Activated CD8-positive, alpha-beta memory T cell treated with anti-CD3 and anti-CD28 coated beads, Interleukin-2, amount 10 ng/mL, durations not matched to agents 7 days and 5 days (primary cell): ENCODE results near the gene RAB7A. TPM values are rescaled to one million over a fixed set of nuclear protein-coding genes. Genes with fewer than 3 reads are reported as not detected.
"Not testable (repeated sequence)": the region's sequence is repeated elsewhere in the genome, so short reads cannot be mapped to it uniquely, and the experiment has no call there.

Experiments
- ATAC-seq: fragments of 150-1000 bp; cut with Tn5 transposase; one replicate; pipeline ENCODE4 v1.10.0; 2021; ENCODE audit warnings: moderate library complexity
- CTCF ChIA-PET: fragments of 350-600 bp; sonication (Branson Sonifier 250); formaldehyde crosslinking; loops from one replicate; lab custom pipeline; 2021; ENCODE audit warnings: antibody characterized with exemption; lab: Charles Lee
- DNase-seq: peaks from one replicate; pipeline ENCODE4 v3.0.0-alpha.2; 2020
- H3K27ac Mint-ChIP-seq: one replicate; pipeline ENCODE4 v1.8.0; 2021; ENCODE audit warnings: mild to moderate bottlenecking, mixed read lengths
- H3K27me3 Mint-ChIP-seq: one replicate; pipeline ENCODE4 v1.8.0; 2021; ENCODE audit warnings: mixed read lengths
- H3K36me3 Mint-ChIP-seq: one replicate; pipeline ENCODE4 v1.8.0; 2021; ENCODE audit warnings: mild to moderate bottlenecking, mixed read lengths
- H3K4me1 Mint-ChIP-seq: one replicate; pipeline ENCODE4 v1.8.0; 2021; ENCODE audit warnings: mixed read lengths
- H3K4me3 Mint-ChIP-seq: one replicate; pipeline ENCODE4 v1.8.0; 2021; ENCODE audit warnings: mild to moderate bottlenecking, moderate library complexity, mixed read lengths
- H3K9me3 Mint-ChIP-seq: one replicate; pipeline ENCODE4 v1.8.0; 2022; ENCODE audit warnings: low read depth, mixed read lengths
- total RNA-seq, 2 experiments: library from RNA; stranded (reverse); gene quantifications; one replicate each; pipeline ENCODE4 v1.2.3, GENCODE V29; 2021

Gene RAB7A
- total RNA-seq, 2 experiments from 2014 or later: 184 to 238 TPM

DNA sequence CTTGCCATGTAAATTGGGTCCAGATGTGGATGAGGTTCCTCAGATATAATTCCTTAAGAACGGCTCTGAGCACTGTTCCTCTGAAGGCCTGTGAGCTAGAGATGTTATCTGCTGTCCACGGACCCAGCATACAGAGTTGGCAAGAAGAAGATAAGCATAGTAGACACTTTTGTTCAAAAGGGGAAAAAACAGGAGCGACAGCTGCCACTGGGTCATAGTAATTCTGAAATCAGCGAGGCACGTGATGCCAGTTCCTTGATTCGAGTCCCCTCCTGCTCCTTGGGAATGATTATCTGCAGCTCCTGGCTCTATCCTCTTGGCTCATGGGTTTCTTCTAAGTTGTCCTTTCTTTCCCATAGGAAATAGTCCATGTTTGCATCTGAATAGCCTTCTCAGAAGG, 2.5 kb upstream of the RAB7A start:
- H3K27ac Mint-ChIP-seq: no peak overlapping the region
- CTCF ChIA-PET: interaction anchor here (0.9 kb wide), 1 partner anchor 16 kb away, joined by 3 read pairs; no protein-coding TSS in a partner anchor
- DNase-seq: no peak
- peaks cover 17% of the 10 kb centered on the region for H3K36me3 Mint-ChIP-seq
- H3K4me1 Mint-ChIP-seq: peaks cover 26% of the 10 kb centered on the region
- no peaks in the 10 kb centered on the region for H3K9me3 Mint-ChIP-seq
- H3K4me3 Mint-ChIP-seq: no peak overlapping the region
- H3K27me3 Mint-ChIP-seq: peaks cover 9% of the 10 kb centered on the region
- ATAC-seq: no peak

DNA sequence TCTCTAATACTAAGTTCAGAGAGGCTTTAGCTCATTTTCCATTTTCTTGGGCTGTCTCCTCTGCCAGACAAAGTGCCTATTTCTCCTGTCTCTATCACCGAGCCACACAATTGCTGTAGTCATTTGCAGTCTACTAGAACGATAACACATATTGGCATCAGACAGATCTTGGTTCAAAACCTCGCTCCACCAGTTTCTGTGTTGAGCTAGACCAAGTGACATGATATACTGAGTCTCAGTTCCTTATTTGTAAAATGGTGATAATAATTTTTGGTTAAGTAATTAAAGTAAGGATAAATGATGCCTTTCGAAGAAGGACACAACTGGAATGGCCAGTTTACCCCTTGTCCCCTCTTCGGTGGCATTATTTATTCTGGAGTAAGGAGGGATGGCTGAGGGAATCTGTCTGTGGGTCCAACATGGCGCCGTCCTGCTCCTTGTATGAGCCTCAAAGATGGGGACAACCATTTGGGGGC, 398 bp upstream of the RAB7A start:
- Mint-ChIP-seq H3K4me1 (peaks cover 41% of the 10 kb centered on the region), H3K4me3 (peak overlapping the region; percentile 82), H3K36me3 (peaks cover 24% of the 10 kb centered on the region), H3K9me3 (no peaks in the 10 kb centered on the region), H3K27me3 (peaks cover 9% of the 10 kb centered on the region), H3K27ac (peak overlapping the region; percentile 85)
- DNase-seq (no peak), ATAC-seq (no peak)
- CTCF ChIA-PET: interaction anchor here (0.8 to 1.9 kb wide), 7 partner anchors 9 to 116 kb away, joined by 3 to 8 read pairs (median 4); no protein-coding TSS in a partner anchor

DNA sequence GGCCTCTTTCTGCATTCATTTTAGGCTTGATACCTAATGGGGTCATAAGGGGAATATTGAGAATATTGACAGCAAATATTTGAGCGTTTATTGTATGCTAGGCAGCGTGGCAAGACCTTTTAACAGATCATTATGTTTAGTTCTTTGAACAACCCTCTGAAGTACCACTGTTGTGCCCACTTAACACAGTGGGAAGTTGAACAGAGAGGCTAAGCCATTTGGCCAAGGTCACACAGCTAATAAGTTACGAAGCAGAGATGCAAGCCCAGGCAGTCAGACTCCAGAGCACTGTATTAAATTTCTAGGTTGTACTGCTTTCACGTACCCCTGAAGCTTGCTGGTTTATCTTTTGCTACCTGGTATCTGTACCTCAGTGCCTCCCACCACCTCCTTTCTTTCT, 1.1 kb downstream of the RAB7A start:
- peaks cover 26% of the 10 kb centered on the region for H3K36me3 Mint-ChIP-seq
- H3K4me3 Mint-ChIP-seq: peak overlapping the region; percentile 82
- peaks cover 51% of the 10 kb centered on the region for H3K4me1 Mint-ChIP-seq
- H3K9me3 Mint-ChIP-seq: no peaks in the 10 kb centered on the region
- CTCF ChIA-PET: interaction anchor here (0.8 to 1.3 kb wide), 4 partner anchors 27 to 119 kb away, joined by 3 to 5 read pairs (median 4); no protein-coding TSS in a partner anchor
- H3K27ac Mint-ChIP-seq: peak overlapping the region; percentile 87
- ATAC-seq (no peak), DNase-seq (no peak)
- no peaks in the 10 kb centered on the region for H3K27me3 Mint-ChIP-seq

DNA sequence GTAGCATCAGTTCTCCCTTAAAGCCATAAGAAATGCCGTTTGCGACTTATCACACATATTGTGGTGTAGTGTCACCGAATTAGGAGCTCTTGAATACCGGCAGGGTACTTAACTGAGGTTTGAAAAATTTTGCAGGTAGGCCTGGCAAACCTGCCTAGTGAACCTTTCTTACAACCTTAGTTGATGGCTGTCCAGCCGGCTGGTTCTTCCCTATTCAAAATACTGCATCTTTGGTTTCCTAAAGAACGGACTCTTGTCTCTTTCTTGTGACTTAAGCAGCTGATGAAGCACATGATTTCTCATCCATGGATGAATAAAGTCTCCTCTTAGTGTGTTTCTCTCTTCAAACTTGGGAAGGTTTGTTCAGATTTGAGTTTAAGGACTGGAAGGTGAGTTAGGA, 1.5 kb downstream of the RAB7A start:
- Mint-ChIP-seq H3K4me3 (peak overlapping the region; percentile 82), H3K9me3 (no peaks in the 10 kb centered on the region), H3K4me1 (peaks cover 53% of the 10 kb centered on the region), H3K27me3 (no peaks in the 10 kb centered on the region), H3K36me3 (peaks cover 28% of the 10 kb centered on the region), H3K27ac (peak overlapping the region; percentile 26)
- CTCF ChIA-PET: interaction anchor here (0.8 to 1.2 kb wide), 4 partner anchors 27 to 118 kb away, joined by 3 to 4 read pairs (median 3); no protein-coding TSS in a partner anchor
- DNase-seq: no peak
- no peak for ATAC-seq

- Mint-ChIP-seq H3K27me3 (no peaks in the 10 kb centered on the region), H3K27ac (no peak overlapping the region), H3K4me1 (peaks cover 57% of the 10 kb centered on the region), H3K36me3 (peaks cover 31% of the 10 kb centered on the region), H3K4me3 (peak overlapping the region; percentile 82), H3K9me3 (no peaks in the 10 kb centered on the region)
- ATAC-seq (no peak), DNase-seq (no peak)
- CTCF ChIA-PET: interaction anchor here (0.8 to 1.2 kb wide), 3 partner anchors 26 to 118 kb away, joined by 3 to 4 read pairs (median 3); no protein-coding TSS in a partner anchor
Observed at GRCh38 chr3:128727996-128728395, 2.0 kb downstream of the RAB7A start.

- H3K27ac Mint-ChIP-seq, H3K4me3 Mint-ChIP-seq, DNase-seq, H3K9me3 Mint-ChIP-seq, ATAC-seq, H3K27me3 Mint-ChIP-seq: not testable (repeated sequence)
- Mint-ChIP-seq H3K4me1 (peaks cover 60% of the 10 kb centered on the region), H3K36me3 (peaks cover 34% of the 10 kb centered on the region)
- CTCF ChIA-PET: interaction anchor here (1.1 kb wide), 1 partner anchor 61 kb away, joined by 3 read pairs; no protein-coding TSS in a partner anchor
Observed at GRCh38 chr3:128728521-128728920, 2.5 kb downstream of the RAB7A start.

DNA sequence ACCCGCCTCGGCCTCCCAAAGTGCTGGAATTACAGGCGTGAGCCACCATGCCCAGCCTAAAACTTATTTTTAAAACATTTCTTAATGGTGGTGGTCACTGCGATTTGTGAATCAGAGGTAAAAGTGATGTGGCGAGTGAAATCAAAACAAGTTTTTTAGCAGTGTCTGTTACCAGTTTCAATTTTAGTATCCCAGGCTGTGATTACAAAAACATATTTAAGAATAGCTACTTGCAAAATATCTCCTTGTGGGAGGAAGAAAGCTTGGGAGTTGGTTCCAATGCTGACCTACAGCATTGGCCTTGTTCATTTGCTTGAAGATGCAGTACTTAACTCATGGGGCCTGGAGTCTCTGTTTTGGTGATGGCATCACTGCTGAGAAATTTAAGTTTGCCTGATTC, 4.5 kb downstream of the RAB7A start:
- CTCF ChIA-PET: no interaction called here
- Mint-ChIP-seq H3K27ac (no peak overlapping the region), H3K4me3 (no peak overlapping the region), H3K9me3 (no peaks in the 10 kb centered on the region), H3K4me1 (peaks cover 69% of the 10 kb centered on the region), H3K27me3 (no peaks in the 10 kb centered on the region), H3K36me3 (peaks cover 42% of the 10 kb centered on the region)
- DNase-seq: no peak
- no peak for ATAC-seq

DNA sequence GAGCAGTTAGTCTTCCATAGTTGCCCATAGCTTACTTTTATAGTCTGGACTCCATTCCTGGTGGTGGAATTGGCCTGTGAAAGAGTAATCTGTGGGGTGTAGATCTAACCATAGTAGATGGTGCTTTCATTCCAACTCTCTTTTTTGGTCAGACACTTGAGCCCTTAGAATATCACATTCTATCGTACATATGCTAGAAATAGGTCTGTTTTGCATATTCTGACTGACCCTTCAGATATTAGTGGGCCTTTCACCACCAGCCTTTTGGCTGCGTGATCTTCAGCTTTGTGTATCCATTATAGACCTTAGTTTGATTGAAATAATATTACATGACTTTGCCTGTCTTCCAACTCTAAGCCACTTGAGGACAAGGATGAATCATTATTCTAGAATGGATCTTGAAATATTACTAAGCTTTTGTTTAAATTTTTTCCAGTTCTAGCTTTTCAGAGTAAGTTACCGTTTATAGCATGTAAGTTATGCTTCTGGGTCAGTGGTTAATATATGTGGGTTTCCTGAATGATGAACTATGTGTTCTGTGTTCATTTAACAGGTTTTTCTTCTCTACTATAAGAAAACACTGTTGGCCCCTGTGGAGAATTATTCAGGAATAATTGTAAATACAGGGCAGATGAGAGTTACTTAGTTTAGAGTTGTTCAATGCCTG, 8.7 kb downstream of the RAB7A start:
- CTCF ChIA-PET: interaction anchor here (0.8 kb wide), 1 partner anchor 9 kb away, joined by 3 read pairs; the partner anchor contains the start of gene RAB7A
- ATAC-seq: no peak
- H3K36me3 Mint-ChIP-seq: peaks cover 43% of the 10 kb centered on the region

GRCh38 chr3:128735287-128735686, 9.3 kb downstream of the RAB7A start:
- Mint-ChIP-seq H3K4me1 (peaks cover 46% of the 10 kb centered on the region), H3K9me3 (no peaks in the 10 kb centered on the region), H3K27ac (no peak overlapping the region), H3K27me3 (no peaks in the 10 kb centered on the region), H3K36me3 (peaks cover 42% of the 10 kb centered on the region), H3K4me3 (no peak overlapping the region)
- CTCF ChIA-PET: interaction anchor here (0.8 to 1.1 kb wide), 3 partner anchors 10 to 55 kb away, joined by 3 read pairs; partner anchors contain the start of gene RAB7A
- DNase-seq (no peak), ATAC-seq (no peak)

More for the DNA sequence above, 8.7 kb downstream of the RAB7A start:
- Mint-ChIP-seq H3K27ac (no peak overlapping the region), H3K9me3 (no peaks in the 10 kb centered on the region), H3K27me3 (no peaks in the 10 kb centered on the region), H3K4me3 (no peak overlapping the region), H3K4me1 (peaks cover 51% of the 10 kb centered on the region)
- no peak for DNase-seq

GRCh38 chr3:128735884-128736283, 9.9 kb downstream of the RAB7A start:
- DNase-seq: no peak
- peaks cover 39% of the 10 kb centered on the region for H3K36me3 Mint-ChIP-seq
- H3K4me1 Mint-ChIP-seq: peaks cover 42% of the 10 kb centered on the region
- CTCF ChIA-PET: interaction anchor here (1.0 to 1.1 kb wide), 2 partner anchors 25 to 56 kb away, joined by 3 read pairs; no protein-coding TSS in a partner anchor
- H3K27me3 Mint-ChIP-seq: no peaks in the 10 kb centered on the region
- H3K4me3 Mint-ChIP-seq: no peak overlapping the region
- H3K9me3 Mint-ChIP-seq: no peaks in the 10 kb centered on the region
- no peak overlapping the region for H3K27ac Mint-ChIP-seq
- ATAC-seq: no peak

GRCh38 chr3:128736601-128737000, 10.6 kb downstream of the RAB7A start:
- Mint-ChIP-seq H3K4me3 (no peak overlapping the region), H3K27me3 (no peaks in the 10 kb centered on the region)

DNA sequence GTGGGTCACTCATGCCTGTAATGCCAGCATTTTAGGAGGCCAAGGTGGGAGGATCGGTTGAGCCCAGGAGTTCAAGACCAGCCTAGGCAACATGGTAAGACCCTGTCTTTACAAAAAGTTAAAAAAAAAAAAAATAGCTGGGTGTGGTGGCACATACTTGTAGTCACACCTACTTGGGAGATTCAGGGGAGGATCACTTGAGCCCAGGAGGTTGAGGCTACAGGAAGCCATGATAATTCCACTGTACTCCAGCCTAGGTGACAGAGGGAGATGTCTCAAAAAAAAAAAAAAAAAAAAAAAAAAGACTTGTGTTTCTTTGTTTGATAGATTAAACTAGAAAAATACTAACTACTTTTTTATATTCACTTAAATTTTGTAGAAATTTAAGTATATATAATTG, 14.6 kb downstream of the RAB7A start:
- no peak overlapping the region for H3K4me3 Mint-ChIP-seq
- H3K27me3 Mint-ChIP-seq: no peaks in the 10 kb centered on the region
- H3K9me3 Mint-ChIP-seq: peaks cover 4% of the 10 kb centered on the region
- H3K36me3 Mint-ChIP-seq: peaks cover 49% of the 10 kb centered on the region
- H3K27ac Mint-ChIP-seq: no peak overlapping the region
- ATAC-seq: no peak
- CTCF ChIA-PET: no interaction called here
- DNase-seq: no peak
- H3K4me1 Mint-ChIP-seq: peaks cover 12% of the 10 kb centered on the region

More at GRCh38 chr3:128736601-128737000, 10.6 kb downstream of the RAB7A start:
- Mint-ChIP-seq H3K36me3 (peaks cover 44% of the 10 kb centered on the region), H3K27ac (no peak overlapping the region), H3K9me3 (no peaks in the 10 kb centered on the region), H3K4me1 (peaks cover 37% of the 10 kb centered on the region)
- CTCF ChIA-PET: interaction anchor here (1.0 kb wide), 1 partner anchor 56 kb away, joined by 5 read pairs; no protein-coding TSS in a partner anchor
- no peak for DNase-seq
- ATAC-seq: no peak

- H3K36me3 Mint-ChIP-seq: peaks cover 47% of the 10 kb centered on the region
- H3K4me3 Mint-ChIP-seq: no peak overlapping the region
Observed at GRCh38 chr3:128742821-128743594, 17.0 kb downstream of the RAB7A start.

More at GRCh38 chr3:128742821-128743594, 17.0 kb downstream of the RAB7A start:
- Mint-ChIP-seq H3K27ac (no peak overlapping the region), H3K9me3 (peaks cover 4% of the 10 kb centered on the region), H3K4me1 (peaks cover 8% of the 10 kb centered on the region), H3K27me3 (no peaks in the 10 kb centered on the region)
- ATAC-seq: no peak
- CTCF ChIA-PET: no interaction called here
- DNase-seq: no peak
